Epithelial cell of proximal tubule (primary cell): ENCODE data around the gene SFMBT1. TPM values are rescaled to one million over a fixed set of nuclear protein-coding genes. Genes with fewer than 3 reads are reported as not detected.

ENCODE experiments used
- DNase-seq: peaks from one replicate; pipeline ENCODE4 v3.0.0-alpha.2; 2011; ENCODE audit warnings: low read depth
- H3K4me3 ChIP-seq: 2 replicates; pipeline ENCODE4 v1.5.1; 2011; ENCODE audit warnings: low read depth, mild to moderate bottlenecking, low read length
- total RNA-seq: library from RNA; depleted of rRNA; stranded (reverse); fragments of >200 nt; gene quantifications from 2 replicates; pipeline ENCODE4 v1.2.3, GENCODE V29; 2015
- TF ChIP-seq, protein P1 (sequence below): conservative IDR thresholded peaks from 2 replicates; pipeline ENCODE4 v1.5.1; 2012; ENCODE audit warnings: low read depth, mild to moderate bottlenecking, low read length

The SFMBT1 gene
- total RNA-seq, 1 donor from 2014 or later = 1.8 TPM

GRCh38 chr3:52979190-52979983, 66.5 kb downstream of the SFMBT1 start:
- H3K4me3 ChIP-seq = no peak overlapping the region
- DNase-seq = no peak
- TF ChIP-seq, protein P1, sequence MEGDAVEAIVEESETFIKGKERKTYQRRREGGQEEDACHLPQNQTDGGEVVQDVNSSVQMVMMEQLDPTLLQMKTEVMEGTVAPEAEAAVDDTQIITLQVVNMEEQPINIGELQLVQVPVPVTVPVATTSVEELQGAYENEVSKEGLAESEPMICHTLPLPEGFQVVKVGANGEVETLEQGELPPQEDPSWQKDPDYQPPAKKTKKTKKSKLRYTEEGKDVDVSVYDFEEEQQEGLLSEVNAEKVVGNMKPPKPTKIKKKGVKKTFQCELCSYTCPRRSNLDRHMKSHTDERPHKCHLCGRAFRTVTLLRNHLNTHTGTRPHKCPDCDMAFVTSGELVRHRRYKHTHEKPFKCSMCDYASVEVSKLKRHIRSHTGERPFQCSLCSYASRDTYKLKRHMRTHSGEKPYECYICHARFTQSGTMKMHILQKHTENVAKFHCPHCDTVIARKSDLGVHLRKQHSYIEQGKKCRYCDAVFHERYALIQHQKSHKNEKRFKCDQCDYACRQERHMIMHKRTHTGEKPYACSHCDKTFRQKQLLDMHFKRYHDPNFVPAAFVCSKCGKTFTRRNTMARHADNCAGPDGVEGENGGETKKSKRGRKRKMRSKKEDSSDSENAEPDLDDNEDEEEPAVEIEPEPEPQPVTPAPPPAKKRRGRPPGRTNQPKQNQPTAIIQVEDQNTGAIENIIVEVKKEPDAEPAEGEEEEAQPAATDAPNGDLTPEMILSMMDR = no peak

- TF ChIP-seq, protein P1 = no peak
- no peak for DNase-seq
These were observed 67.6 kb downstream of the SFMBT1 start for GRCh38 chr3:52978109-52978754.

GRCh38 chr3:52973806-52974205, 72.1 kb downstream of the SFMBT1 start:
- H3K4me3 ChIP-seq = no peak overlapping the region
- TF ChIP-seq, protein P1 = no peak
- DNase-seq = no peak

More at GRCh38 chr3:52978109-52978754, 67.6 kb downstream of the SFMBT1 start:
- H3K4me3 ChIP-seq = no peak overlapping the region

DNA sequence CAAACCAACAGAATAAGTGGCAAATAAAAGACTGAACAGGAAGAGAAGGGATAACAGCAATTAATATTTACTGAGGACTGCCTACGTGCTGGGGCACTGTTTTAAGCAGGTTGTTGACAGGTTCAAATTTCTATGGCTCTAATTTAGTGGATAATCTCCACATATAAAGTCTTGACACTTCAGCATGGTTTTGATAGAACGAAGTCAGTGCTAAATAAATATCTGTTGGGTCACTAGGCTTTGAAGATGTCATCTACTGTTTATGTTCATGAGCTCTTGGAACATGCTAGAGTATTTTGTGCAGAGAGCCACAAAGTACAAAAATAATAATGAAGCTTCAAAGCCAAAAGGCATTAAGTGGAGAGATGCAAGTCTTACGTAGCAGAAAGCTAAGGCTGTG, 74.0 kb downstream of the SFMBT1 start:
- TF ChIP-seq, protein P1 = no peak
- no peak for DNase-seq
- no peak overlapping the region for H3K4me3 ChIP-seq

GRCh38 chr3:52967398-52967797, 78.5 kb downstream of the SFMBT1 start:
- TF ChIP-seq, protein P1 = no peak
- DNase-seq = no peak
- H3K4me3 ChIP-seq = no peak overlapping the region

DNA sequence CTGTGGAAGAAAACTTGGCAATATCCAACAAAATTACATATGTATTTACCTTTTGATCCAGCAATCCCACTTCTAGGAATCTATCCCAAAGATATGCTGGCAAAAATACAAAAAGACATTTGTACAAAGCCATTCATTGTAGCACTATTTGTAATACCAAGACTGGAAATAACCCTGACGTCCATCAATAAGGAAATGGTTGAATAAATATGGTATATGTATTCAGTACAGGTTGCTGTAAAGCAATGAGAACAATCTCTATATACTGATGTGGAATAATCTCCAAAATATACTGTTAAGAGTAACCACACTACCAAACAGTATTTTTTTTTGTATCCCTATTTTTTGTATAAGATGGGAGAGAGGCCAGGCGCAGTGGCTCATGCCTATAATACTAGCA, 83.7 kb downstream of the SFMBT1 start:
- TF ChIP-seq, protein P1 = no peak
- no peak overlapping the region for H3K4me3 ChIP-seq
- no peak for DNase-seq

DNA sequence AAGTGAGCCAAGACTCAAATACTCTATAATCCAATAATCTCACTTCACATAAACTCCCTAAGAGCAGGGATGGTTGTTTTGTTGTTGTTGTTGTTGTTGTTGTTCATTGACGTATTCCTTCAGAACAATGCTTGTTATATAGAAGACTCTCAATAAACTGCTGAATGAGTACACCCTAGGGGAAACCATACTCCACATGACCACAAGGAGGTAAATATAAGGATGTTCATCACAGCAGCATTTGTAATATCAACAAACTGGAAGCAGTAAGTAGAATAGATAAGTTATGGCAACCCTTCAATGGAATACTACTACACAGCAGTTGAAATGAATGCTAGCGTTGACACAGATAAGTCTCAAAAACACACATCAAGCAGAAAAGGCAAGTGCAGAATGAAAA, 86.1 kb downstream of the SFMBT1 start:
- TF ChIP-seq, protein P1 = no peak
- no peak overlapping the region for H3K4me3 ChIP-seq
- DNase-seq = no peak
